Astrocyte of the spinal cord (primary cell): ENCODE data around the gene DLG3.

Source experiments
- DNase-seq: peaks from one replicate; pipeline ENCODE4 v3.0.0; 2011; ENCODE audit warnings: low read depth, low spot score
- H3K4me3 ChIP-seq: 2 replicates; pipeline ENCODE4 v1.5.1; 2011; ENCODE audit warnings: low read depth, mild to moderate bottlenecking, low read length, moderate library complexity
- in situ Hi-C: cut with HindIII; loops from 2 replicates; pipeline ENCODE4 v1.10.0; 2017; ENCODE audit warnings: low sequenced_read_pairs
- TF ChIP-seq, protein P1 (sequence below): IDR thresholded peaks from 2 replicates; pipeline ENCODE4 v1.5.1; 2012; ENCODE audit warnings: low read depth, mild to moderate bottlenecking, low read length, inconsistent platforms

Gene DLG3

DNA sequence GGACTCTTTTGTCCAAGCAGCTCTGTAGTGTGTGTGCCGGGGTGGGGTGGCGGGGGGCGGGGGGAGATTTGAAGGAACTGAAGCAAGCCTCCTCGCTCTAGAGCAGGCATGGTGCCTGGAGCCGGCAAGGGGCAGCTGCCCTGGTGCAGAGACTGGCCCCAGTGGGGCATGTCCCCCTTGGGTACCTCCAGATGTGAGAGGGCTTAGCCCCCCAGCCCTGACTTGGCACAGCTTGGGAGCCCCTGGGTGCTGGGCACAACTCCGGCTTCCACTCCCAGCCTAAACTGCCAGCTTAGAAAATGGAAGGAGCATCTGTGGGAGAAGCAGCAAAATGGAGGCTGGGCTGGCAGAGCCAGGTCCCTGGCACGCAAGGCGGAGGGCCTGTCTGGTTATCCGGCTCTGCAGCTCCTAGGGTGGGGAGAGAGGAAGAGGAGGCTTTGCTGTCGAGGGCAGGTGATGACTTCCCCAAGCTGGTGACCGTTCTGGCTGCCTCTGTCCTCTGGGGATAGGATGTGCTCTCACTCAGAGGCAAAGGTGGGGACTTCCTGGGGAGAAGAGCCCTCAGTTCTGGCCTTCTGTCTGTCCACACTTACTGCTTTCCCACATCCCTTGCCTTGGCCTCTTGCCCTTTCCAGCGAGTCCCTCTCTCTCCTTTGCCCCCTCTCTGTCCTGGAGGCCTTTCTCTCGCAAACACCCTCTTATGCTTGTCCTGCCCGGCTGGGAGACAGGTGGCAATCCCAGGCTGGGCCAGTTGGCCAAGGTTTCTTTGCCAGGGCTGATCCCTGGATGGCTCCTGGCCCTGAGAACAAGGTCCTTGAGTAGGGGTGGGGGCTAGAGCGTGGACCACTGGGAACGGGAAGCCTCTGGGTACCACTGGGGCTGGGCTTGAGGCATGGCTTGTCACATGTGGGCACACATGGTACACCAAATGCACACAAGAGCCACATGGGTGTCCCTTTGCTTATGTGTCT, 2.0 kb downstream of the DLG3 start:
- DNase-seq: no peak
- H3K4me3 ChIP-seq: no peak overlapping the region
- in situ Hi-C loops: no loop called here
- TF ChIP-seq, protein P1, sequence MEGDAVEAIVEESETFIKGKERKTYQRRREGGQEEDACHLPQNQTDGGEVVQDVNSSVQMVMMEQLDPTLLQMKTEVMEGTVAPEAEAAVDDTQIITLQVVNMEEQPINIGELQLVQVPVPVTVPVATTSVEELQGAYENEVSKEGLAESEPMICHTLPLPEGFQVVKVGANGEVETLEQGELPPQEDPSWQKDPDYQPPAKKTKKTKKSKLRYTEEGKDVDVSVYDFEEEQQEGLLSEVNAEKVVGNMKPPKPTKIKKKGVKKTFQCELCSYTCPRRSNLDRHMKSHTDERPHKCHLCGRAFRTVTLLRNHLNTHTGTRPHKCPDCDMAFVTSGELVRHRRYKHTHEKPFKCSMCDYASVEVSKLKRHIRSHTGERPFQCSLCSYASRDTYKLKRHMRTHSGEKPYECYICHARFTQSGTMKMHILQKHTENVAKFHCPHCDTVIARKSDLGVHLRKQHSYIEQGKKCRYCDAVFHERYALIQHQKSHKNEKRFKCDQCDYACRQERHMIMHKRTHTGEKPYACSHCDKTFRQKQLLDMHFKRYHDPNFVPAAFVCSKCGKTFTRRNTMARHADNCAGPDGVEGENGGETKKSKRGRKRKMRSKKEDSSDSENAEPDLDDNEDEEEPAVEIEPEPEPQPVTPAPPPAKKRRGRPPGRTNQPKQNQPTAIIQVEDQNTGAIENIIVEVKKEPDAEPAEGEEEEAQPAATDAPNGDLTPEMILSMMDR: no peak

DNA sequence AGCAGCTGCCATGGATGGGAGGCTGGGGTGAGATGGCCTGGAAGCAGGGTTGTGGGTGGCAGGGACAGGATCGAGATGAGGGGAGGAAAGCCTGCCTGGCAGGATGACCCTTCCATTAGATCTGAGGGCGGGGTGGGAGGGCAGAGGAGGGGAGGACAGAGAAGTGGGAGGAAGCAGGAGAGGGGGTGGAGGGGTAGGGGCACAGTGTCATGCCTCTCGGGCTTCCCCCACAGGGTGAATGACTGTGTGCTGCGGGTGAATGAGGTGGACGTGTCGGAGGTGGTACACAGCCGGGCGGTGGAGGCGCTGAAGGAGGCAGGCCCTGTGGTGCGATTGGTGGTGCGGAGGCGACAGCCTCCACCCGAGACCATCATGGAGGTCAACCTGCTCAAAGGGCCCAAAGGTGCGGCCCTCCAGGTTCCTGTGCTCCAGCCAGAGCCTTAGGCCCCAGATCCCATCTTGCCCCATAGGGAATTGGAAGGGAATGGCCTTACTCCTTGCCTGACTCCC, 4.9 kb downstream of the DLG3 start:
- TF ChIP-seq, protein P1: no peak
- in situ Hi-C loops: no loop called here
- no peak overlapping the region for H3K4me3 ChIP-seq
- DNase-seq: no peak

DNA sequence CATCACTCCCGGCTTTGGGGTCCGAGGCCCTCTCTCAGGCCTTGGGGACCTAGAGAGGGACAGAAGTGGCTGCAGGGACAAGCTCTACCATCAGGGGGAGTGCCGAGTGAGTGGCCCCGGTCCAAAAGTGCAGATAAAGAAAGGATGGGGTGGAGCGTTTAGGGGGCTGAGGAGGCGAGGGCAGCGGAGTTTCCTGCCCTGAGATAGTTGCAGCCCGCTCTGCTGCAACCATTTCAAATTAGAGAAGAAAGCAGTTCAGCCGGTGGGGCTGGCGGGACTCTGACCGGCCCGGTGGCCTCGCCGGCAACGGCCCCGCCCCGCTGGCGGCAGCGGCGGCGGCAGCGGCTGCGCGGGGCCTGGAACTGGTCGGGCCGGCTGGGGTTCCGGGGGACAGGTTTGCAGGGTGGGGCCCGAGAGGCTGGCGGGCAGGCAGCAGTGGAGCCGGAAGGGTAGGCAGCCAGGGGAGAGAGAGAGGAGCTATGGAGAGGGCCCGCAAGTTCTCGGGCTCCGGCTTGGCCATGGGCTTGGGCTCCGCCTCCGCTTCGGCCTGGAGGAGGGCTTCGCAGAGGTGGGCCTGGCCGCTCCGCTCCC, 7.6 kb downstream of the DLG3 start:
- in situ Hi-C loops: no loop called here
- peak overlapping the region; percentile 51 for H3K4me3 ChIP-seq
- DNase-seq: no peak
- TF ChIP-seq, protein P1: peak; percentile 83

DNA sequence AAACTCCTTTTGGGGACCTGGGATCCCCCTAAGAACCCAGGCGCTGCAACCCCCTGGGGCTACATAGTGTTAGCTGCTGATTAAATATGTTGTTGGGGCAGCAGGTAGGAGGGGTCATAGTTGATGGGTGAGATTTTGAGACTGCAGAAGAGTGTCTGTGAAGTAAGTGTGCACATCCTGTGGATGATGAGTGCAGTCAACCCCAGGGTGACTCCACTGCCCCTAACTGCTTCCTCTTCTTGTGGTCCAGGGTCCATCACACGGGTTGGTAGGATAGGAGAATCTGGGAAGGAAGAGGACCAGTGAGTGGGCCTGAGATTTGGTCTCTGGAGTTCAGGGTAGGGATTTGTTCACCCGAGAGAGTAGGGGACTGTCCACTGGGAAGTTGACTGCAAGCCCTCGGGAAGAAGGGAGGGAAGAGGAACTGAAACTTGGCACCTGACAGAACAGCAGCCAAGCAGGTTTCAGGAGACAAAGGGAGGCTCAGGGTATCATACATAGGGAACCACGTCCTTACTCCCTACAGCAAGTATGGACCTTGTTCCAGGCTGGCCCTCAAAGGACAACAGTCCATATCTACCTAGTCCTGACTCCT, 8.5 kb downstream of the DLG3 start:
- H3K4me3 ChIP-seq: peak overlapping the region; percentile 51
- no peak for DNase-seq
- TF ChIP-seq, protein P1: no peak
- in situ Hi-C loops: no loop called here

DNA sequence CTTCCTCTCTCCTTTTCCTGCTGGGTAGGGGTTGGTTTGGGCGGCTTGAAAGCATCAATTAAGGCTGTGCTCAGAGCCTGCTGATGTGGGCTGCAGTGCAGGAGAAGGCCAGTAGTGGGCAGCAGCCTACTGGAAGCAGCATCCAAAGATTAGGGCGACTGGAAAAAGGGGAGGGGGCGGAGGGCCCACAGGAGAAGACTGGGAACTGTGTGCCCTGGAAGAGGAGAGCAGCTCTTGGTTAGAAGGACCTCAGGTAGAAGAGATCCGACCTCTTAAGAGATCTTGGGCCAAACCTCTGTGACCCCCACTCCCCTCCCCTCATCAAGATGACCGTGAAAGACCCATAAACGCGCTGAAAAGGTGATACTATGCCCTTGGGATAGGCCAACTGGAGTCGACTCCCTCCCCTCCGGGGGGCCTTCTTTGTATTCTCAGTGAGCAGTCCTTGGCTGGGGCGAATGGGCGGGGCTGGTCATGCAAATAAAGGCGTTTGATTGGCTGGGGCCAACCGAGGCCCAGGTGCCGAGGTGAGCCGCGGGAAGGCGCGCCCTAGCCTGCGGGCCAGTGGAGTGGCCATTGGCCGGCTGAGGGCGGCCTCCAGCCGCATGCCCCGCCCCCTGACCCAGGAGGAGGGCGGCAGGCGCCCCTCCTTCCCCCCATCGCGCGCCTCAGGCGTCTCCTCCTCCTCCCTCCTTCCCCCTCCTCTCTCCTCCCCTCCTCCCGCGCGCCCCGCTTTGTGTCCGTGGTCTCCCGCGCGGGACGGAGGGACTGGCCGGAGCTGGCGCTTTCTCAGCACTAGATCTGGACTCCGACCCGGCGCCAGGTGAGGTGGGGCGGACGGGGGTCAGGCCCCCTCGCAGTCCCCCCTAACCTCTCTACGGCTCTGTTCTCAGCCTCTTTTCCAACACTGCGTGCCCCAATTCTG, 10.1 kb downstream of the DLG3 start:
- DNase-seq: peak; percentile 67
- TF ChIP-seq, protein P1: peak; percentile 94
- peak overlapping the region; percentile 53 for H3K4me3 ChIP-seq
- in situ Hi-C loops: no loop called here
